IMR-90 (cell line): ENCODE measurements around the gene POGK. TPM values are rescaled to one million over a fixed set of nuclear protein-coding genes. Genes with fewer than 3 reads are reported as not detected.

ENCODE experiments used
- ATAC-seq: fragments of 200-7000 bp; cut with Tn5 transposase; 2 replicates; pipeline ENCODE4 v1.9.1; 2020; ENCODE audit warnings: low read depth, mild to moderate bottlenecking, moderate library complexity
- BruUV-seq: library from RNA; stranded (reverse); fragments of 400-500 nt; replicated peaks from 2 replicates; lab custom pipeline; 2021; lab: Mats Ljungman, UMichigan
- CTCF ChIA-PET: fragments of 300-600 bp; formaldehyde crosslinking; extraction: SDS; loops from one replicate; lab custom pipeline; 2021; ENCODE audit warnings: antibody characterized with exemption; lab: Yijun Ruan, JAX
- POLR2A ChIA-PET: fragments of 300-600 bp; sonication (Branson Sonifier 250); formaldehyde crosslinking; loops from one replicate; lab custom pipeline; 2022; ENCODE audit warnings: antibody characterized with exemption; ENCODE audit not compliant: unreplicated experiment; lab: Charles Lee
- DNase-seq: peaks from one replicate; pipeline ENCODE4 v3.0.0; 2013
- H2AFZ ChIP-seq: replicated peaks from 2 replicates; pipeline ENCODE3; 2013; ENCODE audit warnings: low read length, mild to moderate bottlenecking; ENCODE audit not compliant: poor library complexity
- H2AK5ac ChIP-seq: 2 replicates; pipeline ENCODE4 v1.6.1; 2013; ENCODE audit warnings: low read depth, low read length, inconsistent platforms
- H2AK9ac ChIP-seq: replicated peaks from 2 replicates; pipeline ENCODE3; 2013; ENCODE audit warnings: mild to moderate bottlenecking, low read depth, low read length, moderate library complexity; ENCODE audit not compliant: poor library complexity
- H2BK120ac ChIP-seq: 2 replicates; pipeline ENCODE4 v1.6.1; 2013; ENCODE audit warnings: low read depth, low read length, inconsistent platforms
- H2BK15ac ChIP-seq: 3 replicates; pipeline ENCODE4 v1.6.1; 2013; ENCODE audit warnings: low read depth, low read length, inconsistent platforms
- H2BK20ac ChIP-seq: 2 replicates; pipeline ENCODE4 v1.6.1; 2013; ENCODE audit warnings: low read depth, mild to moderate bottlenecking, inconsistent platforms, low read length, moderate library complexity
- H2BK5ac ChIP-seq: 2 replicates; pipeline ENCODE4 v1.6.1; 2013; ENCODE audit warnings: mild to moderate bottlenecking, low read depth, low read length, inconsistent platforms; ENCODE audit not compliant: poor library complexity, severe bottlenecking
- H3K14ac ChIP-seq: replicated peaks from 2 replicates; pipeline ENCODE4 v1.6.1; 2013; ENCODE audit warnings: low read depth, low read length, inconsistent platforms
- H3K18ac ChIP-seq: 2 replicates; pipeline ENCODE4 v1.6.1; 2013; ENCODE audit warnings: low read depth, low read length, control low read depth
- H3K23ac ChIP-seq: 2 replicates; pipeline ENCODE4 v1.6.1; 2013; ENCODE audit warnings: low read depth, low read length, inconsistent platforms
- H3K27ac ChIP-seq: 2 replicates; pipeline ENCODE4 v1.5.1; 2013; ENCODE audit warnings: mild to moderate bottlenecking, control low read depth, low read length; ENCODE audit not compliant: insufficient read depth
- H3K27me3 ChIP-seq: 2 replicates; pipeline ENCODE4 v1.6.1; 2013; ENCODE audit warnings: low read length; ENCODE audit not compliant: control insufficient read depth, insufficient read depth
- H3K36me3 ChIP-seq: 2 replicates; pipeline ENCODE4 v1.6.1; 2013; ENCODE audit warnings: low read length, mixed read lengths; ENCODE audit not compliant: control insufficient read depth, insufficient read depth
- H3K4ac ChIP-seq: 2 replicates; pipeline ENCODE4 v1.6.1; 2013; ENCODE audit warnings: low read depth, low read length, inconsistent platforms
- H3K4me1 ChIP-seq: 2 replicates; pipeline ENCODE4 v1.6.1; 2013; ENCODE audit warnings: low read length, mixed read lengths; ENCODE audit not compliant: control insufficient read depth, insufficient read depth
- H3K4me2 ChIP-seq: 2 replicates; pipeline ENCODE4 v1.6.1; 2013; ENCODE audit warnings: low read depth, mild to moderate bottlenecking, control low read depth, low read length, moderate library complexity
- H3K4me3 ChIP-seq: 2 replicates; pipeline ENCODE4 v1.5.1; 2013; ENCODE audit warnings: low read depth, mild to moderate bottlenecking, control low read depth, low read length, moderate library complexity; ENCODE audit not compliant: insufficient read depth
- H3K56ac ChIP-seq: 2 replicates; pipeline ENCODE4 v1.6.1; 2013; ENCODE audit warnings: low read length, inconsistent platforms; ENCODE audit not compliant: insufficient read depth; ENCODE audit errors: extremely low read depth
- H3K79me1 ChIP-seq, 2 experiments: 2 replicates each; pipeline ENCODE4 v1.6.1; 2013; ENCODE audit warnings: low read length in 2 of 2, inconsistent platforms in 1 of 2, low read depth in 1 of 2
- H3K9ac ChIP-seq: 2 replicates; pipeline ENCODE4 v1.6.1; 2013; ENCODE audit warnings: low read depth, low read length, control low read depth
- H3K9me1 ChIP-seq: 2 replicates; pipeline ENCODE4 v1.6.1; 2013; ENCODE audit warnings: low read length, inconsistent platforms; ENCODE audit not compliant: insufficient read depth
- H3K9me3 ChIP-seq: 2 replicates; pipeline ENCODE4 v1.6.1; 2013; ENCODE audit warnings: low read length; ENCODE audit not compliant: control insufficient read depth, insufficient read depth
- H4K20me1 ChIP-seq: 2 replicates; pipeline ENCODE4 v1.6.1; 2013; ENCODE audit warnings: low read length, inconsistent platforms; ENCODE audit not compliant: insufficient read depth
- H4K5ac ChIP-seq: 2 replicates; pipeline ENCODE4 v1.6.1; 2013; ENCODE audit warnings: mild to moderate bottlenecking, low read depth, low read length, control low read depth
- H4K8ac ChIP-seq, 2 experiments: 2 replicates each; pipeline ENCODE4 v1.6.1; 2013; ENCODE audit warnings: low read depth in 2 of 2, low read length in 2 of 2, control low read depth in 1 of 2, inconsistent platforms in 1 of 2
- H4K91ac ChIP-seq: 2 replicates; pipeline ENCODE4 v1.6.1; 2013; ENCODE audit warnings: low read depth, low read length, inconsistent platforms; ENCODE audit not compliant: insufficient read depth
- CHD1 ChIP-seq: IDR thresholded peaks from 2 replicates; pipeline ENCODE4 v1.6.1; 2012; ENCODE audit warnings: low read depth, low read length, improper control_type of control experiment
- FOS ChIP-seq: fragments of 150-350 bp; IDR thresholded peaks from 2 replicates; pipeline ENCODE4 v1.6.1; 2016; ENCODE audit warnings: low read depth, low read length
- MAZ ChIP-seq: IDR thresholded peaks from 2 replicates; pipeline ENCODE4 v1.6.1; 2012; ENCODE audit warnings: low read depth, mild to moderate bottlenecking, low read length, improper control_type of control experiment, moderate library complexity, borderline replicate concordance
- MXI1 ChIP-seq: IDR thresholded peaks from 2 replicates; pipeline ENCODE4 v1.6.1; 2012; ENCODE audit warnings: low read depth, mild to moderate bottlenecking, low read length, moderate library complexity, borderline replicate concordance
- NFE2L2 ChIP-seq: fragments of 150-350 bp; IDR thresholded peaks from 2 replicates; pipeline ENCODE4 v1.6.1; 2016; ENCODE audit warnings: low read depth, mild to moderate bottlenecking, low read length
- RFX5 ChIP-seq: IDR thresholded peaks from 2 replicates; pipeline ENCODE4 v1.8.0; 2012; ENCODE audit warnings: low read depth, mild to moderate bottlenecking, low read length, moderate library complexity
- WGBS, 2 experiments: methylation state at CpG; one replicate each; pipeline versions ENCODE4 v1.1.5 to v1.1.7; 2013; ENCODE audit warnings: missing lambda C conversion rate in 2 of 2; ENCODE audit not compliant: insufficient read length in 1 of 2; ENCODE audit errors: extremely low coverage in 2 of 2; 5-methylcytosine and 5-hydroxymethylcytosine counted together
- dilution Hi-C: fragments of 300-500 bp; cut with HindIII; formaldehyde crosslinking; loops from one replicate; pipeline ENCODE4 v1.14.3; 2018; ENCODE audit warnings: low sequenced_read_pairs; ENCODE audit not compliant: unreplicated experiment
- in situ Hi-C: fragments of 300-500 bp; cut with MboI; formaldehyde crosslinking; loops from 3 replicates; pipeline ENCODE4 v1.14.3; 2019; ENCODE audit warnings: low sequenced_read_pairs, inconsistent platforms, mixed read lengths
- intact Hi-C: fragments of 100-400 bp; cut with micrococcal nuclease; formaldehyde crosslinking; loops from 2 replicates; pipeline ENCODE4 v1.10.0; 2022
- polyA plus RNA-seq, 3 experiments: library from polyadenylated mRNA; depleted of rRNA; stranded (reverse); fragments of >200 nt; gene quantifications; 2 replicates each; pipeline ENCODE4 v1.2.3, GENCODE V29; 2012; ENCODE audit warnings: low replicate concordance in 1 of 3
- total RNA-seq: library from RNA; depleted of rRNA; stranded (reverse); fragments of >200 nt; gene quantifications from 2 replicates; pipeline ENCODE4 v1.2.3, GENCODE V29; 2012
- TF ChIP-seq, protein P1 (sequence below): fragments of 150-350 bp; IDR thresholded peaks from 2 replicates; pipeline ENCODE4 v1.6.1; 2017; ENCODE audit warnings: mild to moderate bottlenecking, antibody characterized with exemption, low read length, low read depth

POGK gene
- total and polyA plus RNA-seq, 2 of the 4 experiments (the other 2 are of a cell fraction) = 11.3 to 25.6 TPM

DNA sequence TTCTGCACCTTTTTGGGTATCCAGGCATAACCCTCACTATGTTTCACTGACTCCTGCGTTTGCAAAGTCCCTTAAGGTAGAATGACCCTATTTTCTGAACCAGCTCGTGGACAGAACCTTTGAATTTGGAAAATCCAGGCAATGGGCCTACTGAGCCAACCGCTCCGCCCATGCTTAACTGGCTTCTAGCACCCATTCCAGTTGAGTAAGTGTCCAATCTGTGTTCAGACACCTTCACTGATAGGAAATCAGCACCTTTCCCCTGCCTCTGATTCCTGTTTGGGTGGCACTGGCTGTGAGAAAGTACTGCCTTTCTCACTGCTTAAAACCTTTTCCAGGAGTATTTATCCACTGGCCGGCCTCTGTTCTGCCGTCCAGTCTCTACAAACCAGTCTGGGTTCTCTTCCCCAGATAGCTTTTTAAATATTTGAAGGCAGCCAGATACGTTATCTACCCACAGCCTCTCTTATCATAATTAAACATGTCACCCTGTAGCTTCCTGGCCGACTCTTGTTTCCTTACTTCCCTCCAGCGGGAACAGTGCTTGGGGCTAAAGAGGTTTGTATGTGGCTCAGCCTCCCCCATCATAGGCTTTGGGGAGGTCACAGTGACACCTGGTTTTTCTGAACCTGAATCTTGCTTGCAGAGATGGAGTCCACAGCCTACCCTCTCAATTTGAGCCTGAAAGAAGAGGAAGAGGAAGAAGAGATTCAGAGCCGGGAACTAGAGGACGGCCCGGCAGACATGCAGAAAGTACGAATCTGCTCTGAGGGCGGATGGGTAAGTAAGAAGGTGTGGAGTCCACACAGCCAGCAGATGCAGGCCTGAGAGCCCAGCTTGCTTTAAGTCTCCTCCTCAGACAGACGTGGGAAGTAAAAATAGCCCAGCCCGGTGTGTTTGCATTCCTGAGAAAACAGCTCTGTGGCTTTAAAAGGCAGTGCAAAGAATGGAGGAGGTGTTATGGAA, 1.3 kb downstream of the POGK start:
- peak overlapping the region; percentile 87 for H2AK5ac ChIP-seq
- peaks cover 28% of the 10 kb centered on the region for H4K20me1 ChIP-seq
- H4K8ac ChIP-seq = peak overlapping the region; percentile 60 to 80; a peak in 2 of 4 replicates
- peak overlapping the region; percentile 66 for H4K91ac ChIP-seq
- H3K79me1 ChIP-seq = peaks cover 39 to 54% of the 10 kb centered on the region in 2 experiments
- peak overlapping the region; percentile 76 for H3K4ac ChIP-seq
- no peak overlapping the region for H2BK20ac ChIP-seq
- no peak overlapping the region; the same call in 2 of the 3 replicates for H2BK15ac ChIP-seq
- in situ Hi-C loops = no loop called here
- peak; percentile 46 for DNase-seq
- peak overlapping the region; percentile 36; the same call in 1 of the 2 replicates for H3K27ac ChIP-seq
- no peak overlapping the region for H2BK5ac ChIP-seq
- peaks cover 11% of the 10 kb centered on the region for H3K4me1 ChIP-seq
- no peaks in the 10 kb centered on the region for H3K27me3 ChIP-seq
- H2BK120ac ChIP-seq = no peak overlapping the region
- TF ChIP-seq FOS (no peak), CHD1 (no peak), MXI1 (no peak), RFX5 (no peak), MAZ (no peak), NFE2L2 (no peak)
- TF ChIP-seq, protein P1, sequence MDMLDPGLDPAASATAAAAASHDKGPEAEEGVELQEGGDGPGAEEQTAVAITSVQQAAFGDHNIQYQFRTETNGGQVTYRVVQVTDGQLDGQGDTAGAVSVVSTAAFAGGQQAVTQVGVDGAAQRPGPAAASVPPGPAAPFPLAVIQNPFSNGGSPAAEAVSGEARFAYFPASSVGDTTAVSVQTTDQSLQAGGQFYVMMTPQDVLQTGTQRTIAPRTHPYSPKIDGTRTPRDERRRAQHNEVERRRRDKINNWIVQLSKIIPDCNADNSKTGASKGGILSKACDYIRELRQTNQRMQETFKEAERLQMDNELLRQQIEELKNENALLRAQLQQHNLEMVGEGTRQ = no peak
- CTCF ChIA-PET = interaction anchor here (0.5 kb wide), 1 partner anchor 218 kb away, joined by 3 read pairs; no protein-coding TSS in a partner anchor
- peak overlapping the region; percentile 35 for H3K23ac ChIP-seq
- POLR2A ChIA-PET = no interaction called here
- no peak overlapping the region for H4K5ac ChIP-seq
- H3K9me1 ChIP-seq = peaks cover 5% of the 10 kb centered on the region
- H3K4me3 ChIP-seq = peak overlapping the region; percentile 80
- no peak for ATAC-seq
- peaks cover 39% of the 10 kb centered on the region for H3K36me3 ChIP-seq
- H3K18ac ChIP-seq = no peak overlapping the region
- H2AFZ ChIP-seq = peak overlapping the region; percentile 89
- H3K14ac ChIP-seq = peak overlapping the region; percentile 2; the same call in 1 of the 2 replicates
- dilution Hi-C loops = no loop called here
- peak overlapping the region; percentile 81 for H3K9ac ChIP-seq
- WGBS, 2 experiments = 88% methylated on average over 3 of the region's 16 CpGs; no CpG with 5 or more reads in 1 of the 2 experiments
- H3K9me3 ChIP-seq = no peaks in the 10 kb centered on the region
- BruUV-seq = no TSS peak
- H3K56ac ChIP-seq = peak overlapping the region; percentile 78; the same call in 1 of the 2 replicates
- intact Hi-C loops = no loop called here
- H2AK9ac ChIP-seq = peak overlapping the region; percentile 84
- H3K4me2 ChIP-seq = peak overlapping the region; percentile 70
